ENCODE measurements around the gene AFG1L. TPM values are rescaled to one million over a fixed set of nuclear protein-coding genes. Genes with fewer than 3 reads are reported as not detected.

Gene AFG1L
- total RNA-seq, 1 experiment from 2014 or later = 4.9 TPM

DNA sequence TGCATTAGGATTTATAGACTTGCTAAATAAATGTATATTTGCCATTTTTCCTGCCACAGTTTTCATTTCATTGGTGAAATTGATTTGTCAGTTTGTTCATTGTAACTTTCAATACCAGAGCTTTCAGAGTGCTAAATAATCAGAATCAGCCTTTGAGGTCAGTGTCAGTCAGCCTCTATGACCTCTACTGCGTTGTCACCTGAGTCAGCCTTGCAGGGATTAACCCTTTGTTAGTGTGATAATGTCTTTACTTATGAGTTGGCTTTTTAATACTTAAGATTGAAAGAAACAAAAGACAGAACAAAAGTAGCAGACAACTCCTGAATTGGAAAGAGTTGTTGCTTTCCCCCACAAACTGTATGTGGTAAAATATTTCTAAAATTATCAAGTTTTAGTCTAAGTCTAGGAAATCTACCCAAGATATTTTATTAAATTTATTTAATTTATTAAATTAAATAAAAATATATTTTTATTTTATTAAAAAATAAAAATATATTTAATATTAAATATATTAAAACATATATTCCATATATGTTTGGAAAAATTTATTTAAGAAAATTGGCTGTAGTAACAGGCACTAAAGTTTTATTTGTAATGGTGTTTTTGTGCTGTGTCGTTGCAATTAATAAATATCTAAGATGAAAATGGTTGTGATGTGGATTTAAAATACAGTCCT, 125.2 kb downstream of the AFG1L start:
- no peak for TF ChIP-seq RAD21 (IDR thresholded peaks at IDR 0.05; ENCODE audit: low read depth)
- TF ChIP-seq FOSL1 (IDR thresholded peaks at IDR 0.05; ENCODE audit: low read depth) = no peak
- TF ChIP-seq EZH2phosphoT487 (IDR thresholded peaks at IDR 0.05; ENCODE audit: borderline replicate concordance) = no peak
- no peak for TF ChIP-seq SP1 (IDR thresholded peaks at IDR 0.05; ENCODE audit: low read depth)
- no peak for TF ChIP-seq ZNF274 (IDR thresholded peaks at IDR 0.05; ENCODE audit: low read depth, low read length)
- TF ChIP-seq, protein P1, sequence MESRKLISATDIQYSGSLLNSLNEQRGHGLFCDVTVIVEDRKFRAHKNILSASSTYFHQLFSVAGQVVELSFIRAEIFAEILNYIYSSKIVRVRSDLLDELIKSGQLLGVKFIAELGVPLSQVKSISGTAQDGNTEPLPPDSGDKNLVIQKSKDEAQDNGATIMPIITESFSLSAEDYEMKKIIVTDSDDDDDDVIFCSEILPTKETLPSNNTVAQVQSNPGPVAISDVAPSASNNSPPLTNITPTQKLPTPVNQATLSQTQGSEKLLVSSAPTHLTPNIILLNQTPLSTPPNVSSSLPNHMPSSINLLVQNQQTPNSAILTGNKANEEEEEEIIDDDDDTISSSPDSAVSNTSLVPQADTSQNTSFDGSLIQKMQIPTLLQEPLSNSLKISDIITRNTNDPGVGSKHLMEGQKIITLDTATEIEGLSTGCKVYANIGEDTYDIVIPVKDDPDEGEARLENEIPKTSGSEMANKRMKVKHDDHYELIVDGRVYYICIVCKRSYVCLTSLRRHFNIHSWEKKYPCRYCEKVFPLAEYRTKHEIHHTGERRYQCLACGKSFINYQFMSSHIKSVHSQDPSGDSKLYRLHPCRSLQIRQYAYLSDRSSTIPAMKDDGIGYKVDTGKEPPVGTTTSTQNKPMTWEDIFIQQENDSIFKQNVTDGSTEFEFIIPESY (IDR thresholded peaks at IDR 0.05; ENCODE audit: extremely low read depth, insufficient replicate concordance, low read length) = no peak
- TF ChIP-seq POLR2A (IDR thresholded peaks at IDR 0.05; ENCODE audit: borderline replicate concordance, extremely low read depth, insufficient read depth, insufficient read length) = no peak
- Histone ChIP-seq H3K4me2 (ENCODE audit: low read length) (peak overlapping the region; percentile 25; the same call in 1 of the 2 replicates), H3K4me3 (replicated peaks in 1 of 2; ENCODE audit: low read depth in 1 of 2, low read length in 2 of 2) (no peak overlapping the region), H2AFZ (ENCODE audit: low read depth, low read length, poor library complexity, severe bottlenecking) (peak overlapping the region; percentile 85), H4K20me1 (ENCODE audit: insufficient read depth) (0 out of 2 replicates have a peak, but pooled peaks cover 4% of the 10 kb centered on the region), H3K4me1 (ENCODE audit: control insufficient read depth in 1 of 2, insufficient read depth in 2 of 2, low read length in 2 of 2) (peaks cover 0 to 4% of the 10 kb centered on the region in 2 experiments; a peak in 2 of 4 replicates), H3K27me3 (ENCODE audit: insufficient read depth, low read length) (no peaks in the 10 kb centered on the region), H3K79me2 (ENCODE audit: insufficient read depth, low read length) (no peaks in the 10 kb centered on the region), H3K27ac (ENCODE audit: low read depth, low read length) (no peak overlapping the region), H3K9ac (ENCODE audit: low read length) (no peak overlapping the region), H3K36me3 (ENCODE audit: control insufficient read depth in 1 of 2, insufficient read depth in 2 of 2, low read length in 2 of 2) (no peaks in the 10 kb centered on the region), H3K9me3 (ENCODE audit: control insufficient read depth in 1 of 2, insufficient read depth in 1 of 2, low read depth in 1 of 2, low read length in 2 of 2) (no peaks in the 10 kb centered on the region), H3K9me2 (ENCODE audit: insufficient read depth) (no peaks in the 10 kb centered on the region)
- ChIA-PET POLR2A (no interaction called here), CTCF (interaction anchor here (0.6 kb wide), 1 partner anchor 425 kb away, joined by 3 read pairs; no protein-coding TSS in a partner anchor), RAD21 (ENCODE audit: low non-redundant PET in 1 of 2, low total read pairs in 2 of 2, uncharacterized antibody in 2 of 2, unreplicated experiment in 2 of 2) (no interaction called here)
- DNase-seq (ENCODE audit: low read depth, low spot score) (no peak), ATAC-seq (no peak)
- BruUV-seq (replicated peaks) = no TSS peak
- intact Hi-C loops (cut with micrococcal nuclease) = no loop called here

All from HCT116 (cell line).